Measurements from ENCODE around the gene ZDHHC11B. TPM values are rescaled to one million over a fixed set of nuclear protein-coding genes. Genes with fewer than 3 reads are reported as not detected.
"Not testable (repeated sequence)": the region's sequence is repeated elsewhere in the genome, so short reads cannot be mapped to it uniquely, and the experiment has no call there.

The ZDHHC11B gene
- total RNA-seq, 2 donors from 2014 or later: 15.4 to 32.5 TPM

DNA sequence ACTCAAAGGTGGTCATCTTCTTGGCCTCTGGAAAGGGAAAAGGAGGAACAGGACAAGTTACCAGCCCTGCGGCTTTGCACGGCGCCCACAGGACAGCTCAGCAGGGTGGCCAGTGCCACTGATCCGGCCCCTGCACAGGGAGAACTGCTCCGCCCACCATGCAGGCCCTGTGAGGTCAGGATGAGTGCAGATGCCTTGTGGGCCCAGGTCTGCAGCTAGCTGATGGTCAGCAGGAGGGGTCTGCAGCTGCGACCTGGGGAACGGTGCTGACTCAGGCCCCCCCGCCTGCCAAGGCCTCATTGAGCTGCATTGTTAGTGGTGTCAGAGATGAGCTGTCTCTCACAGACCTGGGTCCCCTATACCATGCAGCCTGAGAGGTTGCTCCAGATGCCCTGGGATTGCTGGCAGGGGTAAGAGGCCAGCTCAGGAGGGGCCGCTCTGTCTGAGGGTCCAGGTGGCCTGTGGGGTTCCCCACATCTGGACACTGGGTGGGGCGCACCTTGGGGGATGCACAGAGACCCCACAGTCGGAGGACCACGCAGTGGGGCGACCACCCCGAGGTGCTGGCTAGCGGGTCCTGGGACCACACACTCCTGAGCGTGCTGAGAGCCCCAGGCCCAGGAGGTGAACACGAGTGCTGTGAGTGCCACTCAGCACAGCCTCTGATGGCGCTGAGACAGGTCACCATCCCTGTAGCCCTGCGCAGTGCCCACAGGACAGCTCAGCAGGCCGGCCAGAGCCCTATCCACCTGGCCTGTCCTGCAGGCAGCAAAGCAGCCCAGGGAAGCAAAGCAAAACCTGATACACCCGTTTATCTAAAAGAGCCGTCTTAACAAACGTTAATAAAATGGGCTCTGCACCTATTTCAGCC, 39.0 kb downstream of the ZDHHC11B start:
- DNase-seq: peak; percentile 34
- ATAC-seq: not testable (repeated sequence)
- intact Hi-C loops (cut with DNase I): loop anchor here in 1 of 2 donors (2.0 kb wide), 1 partner anchor 95 kb away; no protein-coding TSS in a partner anchor

DNA sequence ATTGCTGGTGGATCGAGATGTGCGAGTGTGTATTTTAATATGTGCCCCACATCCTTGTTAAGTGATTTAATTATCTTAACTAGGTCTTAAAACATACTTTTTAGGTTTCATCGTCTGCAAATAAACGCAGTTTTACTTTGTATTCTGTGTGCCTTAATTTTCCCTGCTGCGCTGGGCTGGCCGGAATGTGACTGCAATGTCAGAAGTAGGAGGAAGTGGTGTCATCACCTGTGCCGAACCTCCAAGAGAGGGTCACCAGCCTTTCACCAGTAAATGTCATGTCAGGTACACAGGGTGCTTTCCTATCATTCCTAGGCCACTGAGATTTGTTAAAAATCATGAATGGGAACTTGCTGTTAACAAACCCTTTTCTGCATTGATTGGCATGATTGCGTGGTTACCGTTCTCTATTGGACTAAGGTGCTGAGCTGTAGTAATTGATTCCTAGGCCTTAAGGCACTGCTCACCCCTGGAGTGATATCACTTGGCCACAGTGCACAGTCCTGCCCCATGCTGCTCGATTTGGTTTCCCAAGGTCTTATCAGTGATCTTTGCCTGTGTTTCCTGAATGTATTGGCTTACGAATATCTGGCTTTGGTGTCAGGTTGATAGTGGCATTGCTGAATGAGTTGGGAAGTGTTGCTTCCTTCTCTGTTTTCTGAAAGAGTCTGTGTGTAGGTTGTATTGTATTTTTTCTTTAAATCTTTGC, 40.7 kb downstream of the ZDHHC11B start:
- intact Hi-C loops (cut with DNase I): loop anchor here in 1 of 2 donors (2.0 kb wide), 1 partner anchor 97 kb away; no protein-coding TSS in a partner anchor
- ATAC-seq, DNase-seq: not testable (repeated sequence)

DNA sequence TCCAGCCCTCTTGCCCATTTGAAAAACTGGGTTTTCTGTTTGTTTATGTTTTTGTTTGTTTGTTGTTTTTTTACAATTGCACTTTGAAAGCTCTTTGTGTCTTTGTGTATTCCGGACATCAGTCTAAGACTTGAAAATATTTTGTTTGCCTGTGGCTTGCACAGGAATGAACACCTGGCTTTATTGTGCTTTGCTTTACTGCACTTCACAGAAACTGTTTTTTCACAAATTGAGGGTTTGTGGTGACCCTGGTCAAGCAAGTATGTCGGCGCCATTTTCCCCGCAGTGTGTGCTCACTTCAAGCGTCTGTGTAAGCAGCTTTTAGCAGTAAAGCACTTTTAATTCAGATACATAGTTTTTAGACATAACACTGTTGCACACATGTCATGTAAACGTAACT, 42.3 kb downstream of the ZDHHC11B start:
- ATAC-seq; intact Hi-C loops (cut with DNase I); DNase-seq: not testable (repeated sequence)

DNA sequence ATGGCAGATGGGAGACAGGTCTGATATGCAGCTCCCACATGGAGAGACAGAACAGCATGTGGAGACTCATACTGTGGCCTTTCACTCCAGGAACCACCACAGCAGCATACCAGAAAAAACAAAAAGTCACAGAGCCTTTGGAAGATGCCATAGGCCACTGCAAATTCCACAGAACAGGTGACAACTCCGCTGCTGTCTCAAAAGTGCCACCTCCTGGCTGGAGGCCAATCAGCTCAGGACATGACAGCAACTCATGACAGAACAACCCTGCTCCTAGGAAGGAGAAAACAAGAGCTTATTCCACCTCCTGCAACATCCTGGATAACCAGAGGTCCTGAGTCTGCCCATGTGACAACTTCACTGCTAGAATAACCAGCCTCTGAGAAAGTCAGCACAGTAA, 50.4 kb downstream of the ZDHHC11B start:
- intact Hi-C loops (cut with DNase I); DNase-seq; ATAC-seq: not testable (repeated sequence)

DNA sequence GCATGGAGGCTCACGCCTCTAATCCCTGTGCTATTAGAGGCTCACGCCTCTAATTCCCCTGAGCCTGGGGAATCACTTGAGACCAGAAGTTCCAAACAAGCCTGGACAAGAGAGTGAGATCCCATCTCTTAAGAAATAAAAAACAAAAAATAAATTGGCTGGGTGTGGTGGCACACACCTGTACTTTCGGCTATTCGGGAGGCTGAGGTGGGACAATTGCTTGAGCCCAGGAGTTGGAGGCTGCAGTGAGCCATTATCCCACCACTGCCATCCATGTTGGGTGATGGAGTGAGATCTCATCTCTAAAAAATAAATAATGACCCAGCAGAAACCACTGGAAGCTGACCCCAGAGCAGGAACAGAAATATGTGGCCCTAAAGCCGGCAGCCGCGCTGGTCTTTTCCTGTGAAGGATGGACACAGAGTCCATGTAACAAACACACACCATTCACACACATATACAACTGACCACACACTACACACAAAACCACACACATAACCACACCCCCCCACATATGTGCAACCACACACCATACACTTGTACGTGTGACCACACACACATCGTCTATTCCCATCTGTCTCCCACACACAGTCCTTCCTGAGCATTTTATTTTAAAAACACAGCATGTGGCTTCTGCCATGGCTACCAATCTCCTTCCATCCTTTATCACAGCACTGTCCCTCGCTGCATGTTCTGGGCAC, 51.6 kb downstream of the ZDHHC11B start:
- intact Hi-C loops (cut with DNase I): loop anchor here in 1 of 2 donors (2.0 kb wide), 1 partner anchor 92 kb away; no protein-coding TSS in a partner anchor
- ATAC-seq, DNase-seq: not testable (repeated sequence)

DNA sequence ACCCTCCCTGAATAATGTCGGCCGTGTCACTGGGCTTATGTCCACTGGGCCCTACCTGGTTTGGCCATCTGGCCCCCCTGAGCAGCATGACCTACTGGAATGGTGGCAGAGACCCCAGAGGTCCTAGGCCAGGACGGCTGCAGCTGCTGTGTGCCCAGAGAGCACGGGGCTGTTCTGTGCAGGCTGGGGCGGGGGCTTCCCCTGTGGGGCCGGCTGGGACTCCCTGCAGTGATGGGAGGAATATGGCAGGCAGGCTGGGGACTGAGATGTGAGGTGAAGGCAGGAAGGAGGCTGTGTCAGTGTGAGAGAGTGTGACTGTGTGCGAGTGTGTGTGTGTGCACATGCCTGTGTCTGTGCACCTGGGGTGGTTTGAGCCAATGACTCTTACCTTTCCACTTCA, 55.3 kb downstream of the ZDHHC11B start:
- ATAC-seq; intact Hi-C loops (cut with DNase I): not testable (repeated sequence)

DNA sequence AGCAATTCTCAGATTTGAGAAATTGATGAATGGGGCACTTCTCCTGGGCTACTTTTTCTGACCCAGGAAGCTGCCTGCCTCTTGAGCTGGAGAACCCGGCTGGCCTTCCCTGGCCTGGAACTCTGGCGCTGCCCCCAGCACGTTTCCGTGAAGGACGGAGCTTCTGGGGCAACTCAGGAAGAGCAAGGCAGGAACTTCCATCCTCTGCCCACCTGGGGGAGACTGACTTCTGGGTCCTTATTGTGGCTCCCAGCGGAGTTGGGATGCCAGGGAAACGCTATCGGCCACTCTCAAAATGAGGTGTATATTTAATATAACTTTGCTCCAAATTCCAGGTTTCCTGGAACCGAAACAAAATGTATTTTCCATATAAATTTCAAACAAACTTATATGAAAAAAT, 57.4 kb downstream of the ZDHHC11B start:
- DNase-seq: not testable (repeated sequence)

More for the DNA sequence above, 55.3 kb downstream of the ZDHHC11B start:
- not testable (repeated sequence) for DNase-seq

DNA sequence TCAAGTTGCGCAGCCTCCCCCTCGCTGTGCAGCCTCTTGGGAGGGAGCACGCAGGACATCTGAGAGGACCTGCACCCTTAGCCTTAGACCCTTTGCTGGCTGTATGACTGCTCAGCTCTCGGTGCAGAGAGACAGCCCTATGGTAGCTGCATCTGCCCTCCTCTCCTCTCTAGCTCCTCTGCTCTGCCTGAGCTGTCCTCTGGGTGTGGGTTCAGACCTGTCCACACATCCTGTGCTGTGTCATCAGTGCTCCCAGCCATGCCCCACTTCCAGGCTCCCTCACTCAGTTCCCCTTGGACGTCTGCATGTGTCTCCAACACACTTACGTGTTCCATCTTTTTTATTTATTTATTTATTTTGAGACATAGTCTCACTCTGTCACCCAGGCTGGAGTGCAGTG, 60.7 kb downstream of the ZDHHC11B start:
- DNase-seq; intact Hi-C loops (cut with DNase I); ATAC-seq: not testable (repeated sequence)

More for the DNA sequence above, 57.4 kb downstream of the ZDHHC11B start:
- intact Hi-C loops (cut with DNase I): not testable (repeated sequence)
- ATAC-seq: peak in 1 of 2 donors; percentile 63

DNA sequence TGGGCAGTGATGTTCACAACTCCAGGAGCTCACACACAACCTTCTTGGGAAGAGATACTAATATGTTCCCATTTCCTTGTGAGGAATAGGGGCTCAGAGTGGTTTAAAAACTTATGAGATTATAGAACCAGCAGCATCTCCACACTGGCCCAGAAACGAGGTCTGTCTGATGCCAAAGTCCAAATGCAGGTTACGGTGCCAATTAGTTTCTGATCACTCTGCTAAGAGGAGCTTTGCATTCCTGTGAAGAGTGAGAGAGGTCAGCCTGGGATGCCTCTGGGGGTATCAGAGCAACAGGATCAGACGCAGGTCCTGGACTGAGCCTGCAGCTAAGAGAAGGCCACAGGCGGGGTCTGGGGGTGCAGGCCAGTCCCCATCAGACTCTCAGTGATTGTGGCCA, 61.2 kb downstream of the ZDHHC11B start:
- DNase-seq; ATAC-seq; intact Hi-C loops (cut with DNase I): not testable (repeated sequence)

DNA sequence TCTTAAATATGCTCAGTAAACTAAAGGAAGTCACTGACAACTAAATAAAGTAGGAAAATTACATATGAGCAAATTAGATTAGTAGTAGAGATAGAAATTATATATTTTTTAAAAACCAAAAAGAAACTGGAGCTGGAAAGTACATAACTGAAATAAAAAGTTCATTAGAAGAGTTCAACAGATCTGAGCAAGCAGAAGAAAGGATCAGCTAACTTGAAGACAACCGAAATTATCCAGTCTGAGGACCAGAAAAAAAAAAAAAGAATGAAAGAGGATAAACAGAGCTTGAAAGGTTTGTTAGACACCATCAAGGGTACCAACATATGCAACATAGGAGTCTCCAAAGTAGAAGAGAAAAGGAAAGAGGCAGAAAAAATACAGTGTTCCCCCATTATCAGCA, 65.2 kb downstream of the ZDHHC11B start:
- ATAC-seq; intact Hi-C loops (cut with DNase I): not testable (repeated sequence)

DNA sequence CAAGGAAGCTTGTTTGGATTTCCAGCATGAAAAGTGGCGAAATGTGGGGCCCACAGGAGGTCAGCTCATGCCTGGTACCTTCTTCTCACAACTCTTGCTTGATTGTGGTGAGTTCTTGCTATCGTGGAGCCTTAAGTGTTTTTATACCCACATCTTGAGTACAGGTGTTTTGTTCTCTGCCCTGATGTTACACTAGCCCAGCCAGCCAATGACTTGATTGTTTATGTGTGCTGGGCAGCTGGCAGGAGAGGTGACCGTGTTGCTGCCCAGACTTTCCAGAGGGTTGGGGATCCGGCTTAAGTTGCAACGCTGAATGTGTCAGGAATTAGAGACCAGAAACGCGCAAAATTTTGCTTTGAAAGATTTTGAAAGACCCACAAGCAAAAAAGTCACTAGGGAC, 67.4 kb downstream of the ZDHHC11B start:
- ATAC-seq (no peak), DNase-seq (no peak)
- intact Hi-C loops (cut with DNase I): no loop called here

More for the DNA sequence above, 65.2 kb downstream of the ZDHHC11B start:
- DNase-seq: not testable (repeated sequence)

DNA sequence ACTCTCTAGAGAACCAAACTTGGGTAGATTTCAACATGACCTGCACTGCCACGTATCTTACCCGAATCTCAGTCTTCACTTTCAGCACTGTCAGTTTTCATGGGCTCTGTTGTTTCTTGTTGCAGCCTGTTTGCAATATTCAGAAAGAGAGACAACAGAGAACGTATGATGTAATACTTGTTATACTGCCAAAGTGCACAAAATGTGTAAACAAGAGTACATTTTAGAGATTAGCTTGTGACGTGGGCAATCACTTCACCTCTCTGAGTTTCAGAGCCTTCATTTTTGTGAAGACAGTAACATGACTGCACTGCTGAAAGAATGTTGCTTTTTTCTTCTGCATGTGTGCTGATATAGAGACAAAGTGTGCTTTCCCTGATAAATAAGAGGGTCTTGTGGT, 67.8 kb downstream of the ZDHHC11B start:
- intact Hi-C loops (cut with DNase I); DNase-seq: not testable (repeated sequence)
- ATAC-seq: peak; percentile 28 to 82

DNA sequence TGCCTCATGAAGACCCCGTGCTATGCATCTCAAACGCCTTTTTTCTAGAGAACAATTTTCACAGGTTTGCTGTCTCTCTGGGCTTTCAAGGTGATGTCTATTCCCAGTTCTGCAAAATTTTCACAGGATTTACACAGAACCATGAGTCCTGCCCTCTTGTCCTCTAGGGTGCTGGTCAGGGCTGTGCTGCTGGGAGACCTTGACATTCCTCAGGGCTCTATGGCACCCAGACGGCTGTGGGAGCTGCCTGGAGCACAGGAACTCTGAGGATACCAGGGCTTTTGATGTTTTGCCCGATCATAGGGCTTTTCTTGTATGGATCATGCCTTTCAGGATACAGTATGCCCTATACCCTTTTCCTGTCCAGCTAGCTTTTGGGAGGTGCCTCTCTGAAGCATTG, 68.9 kb downstream of the ZDHHC11B start:
- ATAC-seq; DNase-seq; intact Hi-C loops (cut with DNase I): not testable (repeated sequence)

DNA sequence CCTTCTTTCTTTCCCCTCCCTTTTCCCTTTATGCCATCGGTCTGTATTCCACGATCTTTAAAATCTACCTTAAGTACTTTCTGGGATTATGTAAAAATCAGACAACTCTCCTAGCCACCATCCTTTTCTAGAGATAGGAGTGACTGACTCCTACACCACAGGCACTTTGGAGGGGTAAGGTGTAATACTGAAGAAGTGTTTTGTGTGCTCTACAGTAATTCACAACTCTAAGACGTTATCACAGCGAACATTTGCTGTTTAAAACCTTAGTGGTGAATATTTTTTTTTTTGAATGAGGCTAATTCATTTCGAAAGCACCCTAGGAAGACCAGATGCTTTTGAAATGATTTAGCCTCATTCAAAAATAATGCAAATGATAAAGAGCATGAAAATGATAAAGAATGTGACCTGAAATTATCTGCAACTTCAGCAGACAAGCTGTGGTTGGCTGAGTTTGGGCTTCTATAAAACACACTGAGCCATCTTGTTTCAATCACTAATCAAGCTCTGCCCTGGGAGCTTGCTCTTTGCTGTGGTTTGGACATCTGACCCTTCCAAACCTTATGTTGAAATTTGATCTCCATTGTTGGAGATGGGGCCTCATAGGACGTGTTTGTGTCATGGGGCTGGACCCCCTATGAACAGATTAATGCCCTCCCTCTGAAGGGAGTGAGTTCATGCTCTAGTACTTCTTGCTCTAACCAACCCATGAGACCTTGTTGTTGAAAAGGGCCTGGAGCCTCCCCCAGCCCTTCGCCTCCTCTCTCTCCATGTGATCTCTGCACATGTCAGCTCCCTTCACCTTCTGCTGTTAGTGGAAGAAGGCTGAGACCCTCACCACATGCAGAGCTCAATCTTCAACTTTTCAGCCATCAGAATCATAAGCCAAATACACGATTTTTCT, 70.1 kb downstream of the ZDHHC11B start:
- DNase-seq; ATAC-seq; intact Hi-C loops (cut with DNase I): not testable (repeated sequence)

DNA sequence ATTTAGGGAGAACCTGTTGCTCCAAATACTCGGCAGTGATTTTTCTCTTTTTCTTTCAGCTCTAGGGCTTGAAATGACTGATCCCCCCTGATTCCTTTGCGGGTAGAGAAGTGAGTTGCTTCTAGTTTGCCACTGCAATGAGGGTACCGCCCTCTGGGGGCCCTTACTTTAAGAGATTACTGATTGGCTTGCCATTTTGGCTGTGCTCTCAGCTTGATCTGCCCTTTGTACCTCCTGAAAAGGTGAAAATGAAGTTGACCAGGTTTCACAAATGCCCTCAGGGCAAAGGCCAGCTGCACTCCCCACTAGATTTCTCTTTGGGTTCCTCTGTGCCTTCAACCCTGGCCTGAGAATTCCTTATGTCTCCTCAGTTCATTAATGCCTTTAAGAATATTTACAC, 70.8 kb downstream of the ZDHHC11B start:
- DNase-seq; intact Hi-C loops (cut with DNase I); ATAC-seq: not testable (repeated sequence)

DNA sequence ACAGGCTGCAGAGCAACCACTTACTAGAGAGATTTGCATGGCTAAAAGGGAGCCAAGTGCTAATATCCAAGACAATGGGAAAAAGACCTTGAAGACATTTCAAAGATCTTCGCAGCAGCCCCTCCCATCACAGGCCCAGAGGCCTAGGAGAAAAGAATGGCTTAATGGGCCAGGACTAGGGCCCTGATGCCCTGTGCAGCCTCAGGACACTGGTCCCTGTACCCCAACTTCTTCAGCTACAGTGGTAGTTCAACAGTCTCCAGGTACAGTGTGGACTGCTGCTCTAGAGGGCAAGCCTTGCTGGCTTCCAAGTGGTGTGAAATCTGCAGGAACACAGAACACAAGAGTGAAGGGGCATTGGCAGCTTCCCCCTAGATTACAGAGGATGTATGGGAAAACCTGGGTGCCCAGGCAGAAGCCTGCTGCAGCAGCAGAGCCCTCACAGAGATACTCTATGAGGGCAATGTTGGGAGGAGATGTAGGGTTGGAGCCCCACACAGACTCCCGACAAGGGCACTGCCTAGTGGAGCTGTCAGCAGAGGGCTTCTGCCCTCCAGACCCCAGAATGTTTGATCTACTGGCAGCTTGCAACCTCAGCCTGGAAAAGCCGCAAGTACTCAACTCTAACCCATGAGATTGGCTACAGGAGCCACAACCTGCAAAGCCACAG, 75.5 kb downstream of the ZDHHC11B start:
- intact Hi-C loops (cut with DNase I); ATAC-seq; DNase-seq: not testable (repeated sequence)

DNA sequence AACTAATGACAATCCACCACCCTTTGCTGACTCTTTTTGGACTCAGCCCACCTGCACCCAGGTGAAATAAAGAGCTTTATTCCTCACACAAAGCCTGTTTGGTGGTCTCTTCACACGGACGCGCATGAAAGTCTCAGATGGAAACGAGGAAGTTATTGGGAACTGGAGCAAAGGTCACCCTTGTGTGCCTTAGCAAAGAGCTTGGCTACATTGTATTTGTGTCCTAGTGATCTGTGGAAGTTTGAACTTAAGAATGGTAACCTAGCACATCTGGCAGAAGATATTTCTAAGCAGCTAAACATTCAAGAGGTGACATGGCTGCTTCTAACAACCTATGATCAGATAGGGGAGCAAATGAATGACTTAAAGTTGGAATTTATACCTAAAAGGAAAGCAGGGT, 76.2 kb downstream of the ZDHHC11B start:
- ATAC-seq; DNase-seq; intact Hi-C loops (cut with DNase I): not testable (repeated sequence)

Data from left cardiac atrium (tissue), 4 donors.